Smooth muscle cell (in vitro differentiated cells): Measurements from ENCODE around the gene KRTAP29-1. TPM values are rescaled to one million over a fixed set of nuclear protein-coding genes. Genes with fewer than 3 reads are reported as not detected.

Source experiments
- DNase-seq: peaks from one replicate; lab custom pipeline; 2025; ENCODE audit not compliant: unreplicated experiment; lab: John Stamatoyannopoulos, UW
- H2AFZ ChIP-seq: fragments of 200-600 bp; sonication (generic); 2 replicates; pipeline ENCODE4 v1.6.0; 2016; ENCODE audit warnings: antibody characterized with exemption, low read depth, mild to moderate bottlenecking
- H3F3A ChIP-seq: fragments of 200-600 bp; sonication (generic); 2 replicates; pipeline ENCODE4 v1.6.0; 2017; ENCODE audit warnings: antibody characterized with exemption, low read depth
- H3K27ac ChIP-seq: fragments of 200-600 bp; sonication (generic); 2 replicates; pipeline ENCODE4 v1.5.1; 2016; ENCODE audit warnings: low read depth, mild to moderate bottlenecking
- H3K27me3 ChIP-seq: fragments of 200-600 bp; sonication (generic); 2 replicates; pipeline ENCODE4 v1.6.1; 2016; ENCODE audit warnings: low read depth, mild to moderate bottlenecking
- H3K36me3 ChIP-seq: fragments of 200-600 bp; sonication (generic); 2 replicates; pipeline ENCODE4 v1.5.1; 2016; ENCODE audit warnings: low read depth
- H3K4me1 ChIP-seq: fragments of 200-600 bp; sonication (generic); 2 replicates; pipeline ENCODE4 v1.5.1; 2016; ENCODE audit warnings: low read depth
- H3K4me2 ChIP-seq: fragments of 200-600 bp; sonication (generic); 2 replicates; pipeline ENCODE4 v1.6.0; 2016; ENCODE audit warnings: mild to moderate bottlenecking
- H3K4me3 ChIP-seq: fragments of 200-600 bp; sonication (generic); 2 replicates; pipeline ENCODE4 v1.5.1; 2016; ENCODE audit warnings: mild to moderate bottlenecking
- H3K79me2 ChIP-seq: fragments of 200-600 bp; sonication (generic); 2 replicates; pipeline ENCODE4 v1.6.0; 2016; ENCODE audit warnings: low read depth, mild to moderate bottlenecking
- H3K9ac ChIP-seq: fragments of 200-600 bp; sonication (generic); 2 replicates; pipeline ENCODE4 v1.6.0; 2016; ENCODE audit warnings: low read depth
- H3K9me3 ChIP-seq: fragments of 200-600 bp; sonication (generic); replicated peaks from 2 replicates; pipeline ENCODE4 v1.5.1; 2016; ENCODE audit warnings: low read depth
- H4K20me1 ChIP-seq: fragments of 200-600 bp; sonication (generic); 2 replicates; pipeline ENCODE4 v1.6.0; 2016; ENCODE audit warnings: low read depth
- CTCF ChIP-seq: fragments of 200-600 bp; sonication (generic); IDR thresholded peaks from 2 replicates; pipeline ENCODE4 v1.5.1; 2017; ENCODE audit warnings: borderline replicate concordance, mild to moderate bottlenecking, antibody characterized with exemption; ENCODE audit not compliant: insufficient read depth, poor library complexity, severe bottlenecking
- WGBS: methylation state at CpG from one replicate; pipeline ENCODE4 v1.1.7; 2016; ENCODE audit warnings: low lambda C conversion rate; 5-methylcytosine and 5-hydroxymethylcytosine counted together
- polyA plus RNA-seq: library from polyadenylated mRNA; unstranded; fragments of >200 nt; fragmentation: Nextera tagmentation; extraction: Ambion mirVana; gene quantifications from 2 replicates; pipeline ENCODE4 v1.2.1, GENCODE V29; 2016
- total RNA-seq: library from RNA; depleted of rRNA; stranded (reverse); fragments of >200 nt; gene quantifications from 2 replicates; pipeline ENCODE4 v1.2.3, GENCODE V29; 2014

The KRTAP29-1 gene
- total and polyA plus RNA-seq, 2 experiments from 2014 or later, result not detected

GRCh38 chr17:41334385-41335305 is 32.0 kb upstream of the KRTAP29-1 start:
- Histone ChIP-seq H3K27me3 (no peaks in the 10 kb centered on the region), H3K9ac (no peak overlapping the region), H3F3A (no peaks in the 10 kb centered on the region), H2AFZ (no peak overlapping the region), H3K9me3 (no peaks in the 10 kb centered on the region), H3K4me3 (no peak overlapping the region), H3K36me3 (no peaks in the 10 kb centered on the region), H4K20me1 (no peaks in the 10 kb centered on the region), H3K27ac (no peak overlapping the region), H3K79me2 (no peaks in the 10 kb centered on the region), H3K4me2 (no peak overlapping the region), H3K4me1 (no peaks in the 10 kb centered on the region)
- no peak for TF ChIP-seq CTCF
- WGBS, result 82% methylated on average over 5 of the region's 6 CpGs
- DNase-seq, result no peak

DNA sequence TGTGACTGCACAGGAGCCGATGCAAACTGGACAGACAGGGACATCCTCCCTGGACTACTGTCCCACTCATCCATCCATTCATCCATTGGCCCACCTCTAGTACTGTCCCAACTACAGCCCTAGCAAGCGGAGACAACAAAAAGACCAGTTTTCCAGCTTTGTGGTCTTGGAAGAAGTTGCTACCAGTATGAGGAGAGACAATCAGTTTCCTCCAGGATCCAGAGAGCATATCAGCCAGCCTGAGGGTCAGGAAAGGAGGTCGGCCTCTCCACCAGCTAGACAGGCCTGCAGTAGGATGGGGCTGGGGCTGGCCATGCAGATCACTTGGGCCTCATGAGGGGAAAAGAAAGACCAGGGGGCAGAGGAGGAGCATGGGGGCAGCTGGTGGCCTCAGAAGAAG is 31.2 kb upstream of the KRTAP29-1 start:
- H3K9me3 ChIP-seq, result no peaks in the 10 kb centered on the region
- DNase-seq, result no peak
- H3K79me2 ChIP-seq, result no peaks in the 10 kb centered on the region
- H3K4me3 ChIP-seq, result no peak overlapping the region
- H3F3A ChIP-seq, result no peaks in the 10 kb centered on the region
- 95% methylated on average over 3 of the region's 3 CpGs for WGBS
- H3K27me3 ChIP-seq, result no peaks in the 10 kb centered on the region
- no peak overlapping the region for H2AFZ ChIP-seq
- H3K36me3 ChIP-seq, result no peaks in the 10 kb centered on the region
- H3K4me1 ChIP-seq, result no peaks in the 10 kb centered on the region
- no peaks in the 10 kb centered on the region for H4K20me1 ChIP-seq
- no peak overlapping the region for H3K27ac ChIP-seq
- no peak overlapping the region for H3K4me2 ChIP-seq
- no peak overlapping the region for H3K9ac ChIP-seq
- no peak for TF ChIP-seq CTCF

DNA sequence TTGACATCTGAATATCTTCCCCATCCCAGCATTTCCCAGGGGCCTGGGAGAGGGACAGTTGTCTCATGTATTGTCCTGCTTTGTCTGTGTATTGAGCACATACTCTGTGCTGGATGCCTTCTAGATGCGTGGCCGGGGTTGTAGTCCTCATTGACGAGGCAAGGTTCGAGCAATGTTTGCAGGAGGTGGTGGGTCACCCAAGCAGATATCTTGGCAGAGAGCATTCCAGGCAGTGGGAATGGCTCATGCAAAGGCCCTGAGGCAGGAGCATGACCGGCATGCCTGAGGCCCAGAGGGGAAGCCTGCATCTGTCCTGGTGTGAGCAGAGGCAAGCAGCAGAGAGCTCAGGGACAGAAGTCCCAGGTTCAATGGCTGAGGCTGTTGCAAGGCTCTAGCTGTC is 30.4 kb upstream of the KRTAP29-1 start:
- no peaks in the 10 kb centered on the region for H3K4me1 ChIP-seq
- no peaks in the 10 kb centered on the region for H4K20me1 ChIP-seq
- no peak overlapping the region for H3K9ac ChIP-seq
- H3K79me2 ChIP-seq, result no peaks in the 10 kb centered on the region
- H3K9me3 ChIP-seq, result no peaks in the 10 kb centered on the region
- 93% methylated on average over 5 of the region's 5 CpGs for WGBS
- TF ChIP-seq CTCF, result no peak
- no peaks in the 10 kb centered on the region for H3K36me3 ChIP-seq
- no peaks in the 10 kb centered on the region for H3F3A ChIP-seq
- H3K27me3 ChIP-seq, result no peaks in the 10 kb centered on the region
- DNase-seq, result no peak
- H3K4me2 ChIP-seq, result no peak overlapping the region
- H3K27ac ChIP-seq, result no peak overlapping the region
- H3K4me3 ChIP-seq, result no peak overlapping the region
- H2AFZ ChIP-seq, result no peak overlapping the region

DNA sequence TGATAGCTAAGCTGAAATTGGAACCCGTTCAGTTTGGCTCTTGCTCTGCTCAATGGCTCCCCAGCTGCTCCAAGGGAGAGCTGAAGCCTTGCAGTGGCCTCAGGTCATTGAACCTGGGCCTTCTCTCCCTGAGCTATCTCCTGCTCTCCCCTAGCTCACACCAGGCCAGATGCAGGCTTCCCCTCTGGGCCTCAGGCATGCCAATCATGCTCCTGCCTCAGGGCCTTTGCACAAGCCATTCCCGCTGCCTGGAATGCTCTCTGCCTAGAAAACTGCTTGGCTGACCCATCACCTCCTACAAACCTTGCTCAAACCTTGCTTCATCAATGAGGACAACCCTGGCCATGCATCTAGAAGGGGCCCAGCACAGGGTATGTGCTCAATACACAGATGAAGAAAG is 29.6 kb upstream of the KRTAP29-1 start:
- Histone ChIP-seq H3K4me2 (no peak overlapping the region), H3K9ac (no peak overlapping the region), H3K27me3 (no peaks in the 10 kb centered on the region), H3K79me2 (no peaks in the 10 kb centered on the region), H3K27ac (no peak overlapping the region), H3K4me1 (no peaks in the 10 kb centered on the region), H3K4me3 (no peak overlapping the region), H4K20me1 (no peaks in the 10 kb centered on the region), H2AFZ (no peak overlapping the region), H3K9me3 (no peaks in the 10 kb centered on the region), H3K36me3 (no peaks in the 10 kb centered on the region), H3F3A (no peaks in the 10 kb centered on the region)
- WGBS, result 85% methylated on average over 2 of the region's 2 CpGs
- TF ChIP-seq CTCF, result no peak
- no peak for DNase-seq
